H1 (cell line): ENCODE data around the gene ZMIZ1. TPM values are rescaled to one million over a fixed set of nuclear protein-coding genes. Genes with fewer than 3 reads are reported as not detected.

ENCODE experiments used
- CTCF ChIA-PET: fragments of 300-600 bp; sonication (Branson Sonifier 250); formaldehyde crosslinking; loops from one replicate; lab custom pipeline; 2021; ENCODE audit not compliant: partially characterized antibody; lab: Charles Lee
- POLR2A ChIA-PET: fragments of 300-600 bp; sonication (Branson Sonifier 250); formaldehyde crosslinking; loops from one replicate; lab custom pipeline; 2021; ENCODE audit warnings: inconsistent platforms; ENCODE audit not compliant: partially characterized antibody; lab: Charles Lee
- DNase-seq, 2 experiments: peaks; one replicate each; pipeline versions ENCODE4 v3.0.0 to v3.0.0-alpha.2; 2010 to 2022; ENCODE audit warnings: low spot score in 2 of 2, low read depth in 1 of 2, mixed read lengths in 1 of 2
- FAIRE-seq: peaks from 2 replicates; lab custom pipeline; 2011; peaks lifted over from hg19 to GRCh38; lab: Jason Lieb, UNC
- H2AFZ ChIP-seq: 2 replicates; pipeline ENCODE4 v1.8.1; 2012; ENCODE audit warnings: low read length, inconsistent platforms
- H2AK5ac ChIP-seq: 2 replicates; pipeline ENCODE4 v1.6.1; 2013; ENCODE audit warnings: low read depth, low read length
- H2BK120ac ChIP-seq: replicated peaks from 2 replicates; pipeline ENCODE3; 2013; ENCODE audit warnings: low read depth, low read length, inconsistent platforms
- H2BK12ac ChIP-seq: 2 replicates; pipeline ENCODE4 v1.6.1; 2013; ENCODE audit warnings: low read depth, low read length
- H2BK15ac ChIP-seq: 2 replicates; pipeline ENCODE4 v1.6.1; 2013; ENCODE audit warnings: low read length
- H2BK20ac ChIP-seq: 2 replicates; pipeline ENCODE4 v1.6.1; 2013; ENCODE audit warnings: low read length
- H2BK5ac ChIP-seq: 2 replicates; pipeline ENCODE4 v1.6.1; 2013; ENCODE audit warnings: low read depth, low read length
- H3K14ac ChIP-seq: 2 replicates; pipeline ENCODE4 v1.6.1; 2013; ENCODE audit warnings: inconsistent platforms; ENCODE audit not compliant: insufficient read length
- H3K18ac ChIP-seq: 2 replicates; pipeline ENCODE4 v1.6.1; 2013; ENCODE audit warnings: low read length; ENCODE audit errors: extremely low read depth
- H3K23ac ChIP-seq: 2 replicates; pipeline ENCODE4 v1.6.1; 2013; ENCODE audit warnings: inconsistent platforms; ENCODE audit not compliant: insufficient read length
- H3K23me2 ChIP-seq: 2 replicates; pipeline ENCODE4 v1.6.1; 2013; ENCODE audit warnings: low read depth, low read length
- H3K27ac ChIP-seq: 2 replicates; pipeline ENCODE4 v1.6.1; 2011; ENCODE audit warnings: low read depth, low read length, inconsistent platforms
- H3K27me3 ChIP-seq, 4 experiments: replicated peaks in 1 of 4; 1 replicate in 1 of 4; 2 replicates in 3 of 4; pipeline versions ENCODE4 v1.6.1 to v1.8.1; 2011 to 2013; ENCODE audit warnings: low read length in 3 of 4, mild to moderate bottlenecking in 3 of 4, inconsistent platforms in 2 of 4, mixed read lengths in 2 of 4, moderate library complexity in 1 of 4; ENCODE audit not compliant: control insufficient read depth in 3 of 4, insufficient read depth in 3 of 4; ENCODE audit errors: extremely low read depth in 1 of 4
- H3K36me3 ChIP-seq, 4 experiments: 2 replicates each; pipeline versions ENCODE4 v1.6.1 to v1.8.1; 2011 to 2013; ENCODE audit warnings: mild to moderate bottlenecking in 4 of 4, low read length in 3 of 4, moderate library complexity in 2 of 4, control low read depth in 1 of 4, inconsistent platforms in 1 of 4; ENCODE audit not compliant: insufficient read depth in 4 of 4, control insufficient read depth in 2 of 4
- H3K4ac ChIP-seq: replicated peaks from 2 replicates; pipeline ENCODE3; 2013; ENCODE audit warnings: low read length, low read depth, mixed read lengths, inconsistent platforms; ENCODE audit not compliant: insufficient read length
- H3K4me1 ChIP-seq, 4 experiments: replicated peaks in 1 of 4; 1 replicate in 1 of 4; 2 replicates in 3 of 4; pipeline versions ENCODE4 v1.6.1 to v1.8.1; 2011 to 2013; ENCODE audit warnings: low read length in 3 of 4, inconsistent platforms in 2 of 4, mixed read lengths in 1 of 4; ENCODE audit not compliant: insufficient read depth in 4 of 4, control insufficient read depth in 3 of 4
- H3K4me2 ChIP-seq, 2 experiments: 2 replicates each; pipeline versions ENCODE4 v1.6.1 to v1.8.1; 2011 to 2013; ENCODE audit warnings: low read depth in 2 of 2, low read length in 2 of 2, control low read depth in 1 of 2, inconsistent platforms in 1 of 2, mild to moderate bottlenecking in 1 of 2; ENCODE audit not compliant: insufficient read depth in 1 of 2
- H3K4me3 ChIP-seq, 4 experiments: fragments of 200-600, 300-600 bp in 1 of 4; sonication (generic), shearing (Covaris generic), sonication (Bioruptor Twin) in 1 of 4; 2 replicates each; pipeline versions ENCODE4 v1.5.1 to v1.8.1; 2011 to 2016; ENCODE audit warnings: low read length in 4 of 4, low read depth in 3 of 4, control low read depth in 2 of 4, inconsistent platforms in 2 of 4, mild to moderate bottlenecking in 2 of 4, mixed read lengths in 1 of 4, moderate library complexity in 1 of 4; ENCODE audit not compliant: insufficient read depth in 2 of 4; ENCODE audit errors: extremely low read depth in 1 of 4
- H3K56ac ChIP-seq: replicated peaks from 2 replicates; pipeline ENCODE3; 2013; ENCODE audit warnings: low read depth, mild to moderate bottlenecking, mixed read lengths, low read length, inconsistent platforms; ENCODE audit not compliant: insufficient read length
- H3K79me1 ChIP-seq: 2 replicates; pipeline ENCODE4 v1.6.1; 2013; ENCODE audit warnings: low read depth, low read length, control low read depth
- H3K79me2 ChIP-seq, 2 experiments: 2 replicates each; pipeline versions ENCODE4 v1.6.1 to v1.8.1; 2012 to 2013; ENCODE audit warnings: low read length in 2 of 2, mild to moderate bottlenecking in 2 of 2, inconsistent platforms in 1 of 2; ENCODE audit not compliant: insufficient read depth in 2 of 2, control insufficient read depth in 1 of 2
- H3K9ac ChIP-seq, 4 experiments: replicated peaks in 1 of 4; 1 replicate in 1 of 4; 2 replicates in 3 of 4; pipeline versions ENCODE4 v1.6.1 to v1.8.1; 2011 to 2013; ENCODE audit warnings: low read depth in 3 of 4, low read length in 3 of 4, control low read depth in 2 of 4, mild to moderate bottlenecking in 2 of 4, moderate library complexity in 2 of 4, inconsistent platforms in 1 of 4; ENCODE audit errors: extremely low read depth in 1 of 4
- H3K9me3 ChIP-seq, 2 experiments: 2 replicates each; pipeline versions ENCODE4 v1.6.1 to v1.8.1; 2012 to 2013; ENCODE audit warnings: mild to moderate bottlenecking in 2 of 2, moderate library complexity in 2 of 2, control low read depth in 1 of 2, inconsistent platforms in 1 of 2, low read depth in 1 of 2, low read length in 1 of 2, mixed read lengths in 1 of 2; ENCODE audit not compliant: insufficient read depth in 2 of 2
- H4K20me1 ChIP-seq, 2 experiments: replicated peaks in 1 of 2; 2 replicates each; pipeline versions ENCODE3 to v1.8.1; 2011 to 2013; ENCODE audit warnings: inconsistent platforms in 2 of 2, low read length in 2 of 2, mild to moderate bottlenecking in 1 of 2; ENCODE audit not compliant: insufficient read depth in 2 of 2, control insufficient read depth in 1 of 2
- H4K5ac ChIP-seq: 2 replicates; pipeline ENCODE4 v1.6.1; 2013; ENCODE audit warnings: low read length, low read depth, mixed read lengths, inconsistent platforms; ENCODE audit not compliant: insufficient read length
- H4K8ac ChIP-seq: 2 replicates; pipeline ENCODE4 v1.8.0; 2013; ENCODE audit warnings: mild to moderate bottlenecking, moderate library complexity, low read length, inconsistent platforms; ENCODE audit not compliant: insufficient read depth; ENCODE audit errors: extremely low read depth
- H4K91ac ChIP-seq: replicated peaks from 2 replicates; pipeline ENCODE3; 2013; ENCODE audit warnings: low read length, mixed read lengths, inconsistent platforms; ENCODE audit not compliant: insufficient read length
- POU5F1 ChIP-seq: IDR thresholded peaks from 2 replicates; pipeline ENCODE4 v1.6.1; 2011; ENCODE audit warnings: low read depth, mild to moderate bottlenecking, low read length, moderate library complexity
- RAD21 ChIP-seq, 2 experiments: IDR thresholded peaks in 1 of 2; conservative IDR thresholded peaks in 1 of 2; 2 replicates each; pipeline ENCODE4 v1.6.1; 2011; ENCODE audit warnings: low read depth in 2 of 2, low read length in 2 of 2, improper control_type of control experiment in 1 of 2, inconsistent platforms in 1 of 2, mild to moderate bottlenecking in 1 of 2, moderate library complexity in 1 of 2
- RXRA ChIP-seq: IDR thresholded peaks from 2 replicates; pipeline ENCODE4 v1.6.1; 2011; ENCODE audit warnings: low read depth, mild to moderate bottlenecking, low read length, moderate library complexity; ENCODE audit not compliant: insufficient read depth
- SP4 ChIP-seq: IDR thresholded peaks from 2 replicates; pipeline ENCODE4 v1.6.1; 2012; ENCODE audit warnings: low read length, inconsistent platforms
- WGBS, 2 experiments: shearing (Covaris generic) in 1 of 2; methylation state at CpG; one replicate each; pipeline versions ENCODE4 v1.1.6 to v1.1.7; 2013 to 2015; ENCODE audit warnings: low lambda C conversion rate in 2 of 2, mixed read lengths in 2 of 2, inconsistent platforms in 1 of 2, low coverage in 1 of 2, missing lambda C conversion rate in 1 of 2; ENCODE audit not compliant: insufficient replicate concordance in 2 of 2, insufficient coverage in 1 of 2, insufficient read length in 1 of 2; ENCODE audit errors: extremely low coverage in 1 of 2, missing lambda C conversion rate in 1 of 2; 5-methylcytosine and 5-hydroxymethylcytosine counted together
- polyA plus RNA-seq, 7 experiments: library from polyadenylated mRNA; depleted of rRNA in 3 of 7; stranded (reverse) in 5 of 7; unstranded in 2 of 7; fragments of >200 nt in 5 of 7; fragments of 200-250 nt in 2 of 7; gene quantifications; 1 replicate in 5 of 7; 2 replicates in 1 of 7; 4 replicates in 1 of 7; pipeline versions ENCODE4 v1.2.1 to v1.2.3, GENCODE V29; 2011 to 2013; ENCODE audit warnings: missing spikeins in 2 of 7, mixed read lengths in 2 of 7
- total RNA-seq: library from RNA; stranded (reverse); fragmentation: NEBNext Ultra II Directional; extraction: Animal tissue kit (Norgen Biotek cat#: 25700); gene quantifications from 2 replicates; pipeline ENCODE4 v1.2.1, GENCODE V29; 2021

Gene ZMIZ1
- total and polyA plus RNA-seq, 2 of the 8 experiments (the other 6 are each of a cell fraction or from before 2014, with no cell fraction given): 8.1 to 28.0 TPM

DNA sequence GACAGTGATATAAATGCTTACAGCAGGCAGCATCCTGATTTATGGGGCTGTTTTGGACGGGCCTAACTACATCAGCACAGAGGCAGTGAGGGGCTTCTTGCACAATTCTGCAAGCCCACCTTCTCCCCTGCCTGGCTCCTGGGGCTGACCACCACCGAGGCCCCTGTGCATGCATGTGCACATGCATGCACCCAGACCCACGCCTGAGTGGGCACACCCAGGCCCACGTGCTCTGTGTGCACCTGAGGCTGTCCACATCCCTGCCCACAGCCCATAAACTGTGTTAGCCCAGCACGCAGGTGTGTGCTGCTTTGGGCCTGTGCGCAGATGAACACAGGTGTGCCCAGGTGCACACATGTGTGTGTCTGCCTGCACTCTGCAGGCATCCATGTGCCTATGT lies 40.0 kb downstream of the ZMIZ1 start:
- Histone ChIP-seq H2BK20ac (no peak overlapping the region), H3K9me3 (no peaks in the 10 kb centered on the region), H3K9ac (no peak overlapping the region; a peak in 1 of 7 replicates), H3K4me2 (no peak overlapping the region), H3K36me3 (no peaks in the 10 kb centered on the region; a peak in 1 of 8 replicates), H3K56ac (no peak overlapping the region), H3K4ac (no peak overlapping the region), H3K4me1 (peaks cover 12 to 34% (median 23%) of the 10 kb centered on the region in 4 experiments), H3K23me2 (no peaks in the 10 kb centered on the region; the same call in 1 of the 2 replicates), H4K8ac (no peak overlapping the region), H4K5ac (no peak overlapping the region), H3K23ac (no peak overlapping the region), H3K27ac (no peak overlapping the region), H2BK12ac (no peak overlapping the region), H3K18ac (0 out of 2 replicates have a peak overlapping the region, but pooled peaks have one; percentile 9), H4K20me1 (peaks cover 25 to 30% of the 10 kb centered on the region in 2 experiments), H3K4me3 (no peak overlapping the region), H3K79me1 (peaks cover 53% of the 10 kb centered on the region), H4K91ac (no peak overlapping the region), H2AFZ (no peak overlapping the region), H2BK120ac (no peak overlapping the region), H2BK5ac (peak overlapping the region; percentile 12; the same call in 1 of the 2 replicates), H3K27me3 (no peaks in the 10 kb centered on the region), H2BK15ac (no peak overlapping the region), H3K14ac (no peak overlapping the region), H3K79me2 (peaks cover 6 to 99% of the 10 kb centered on the region in 2 experiments; a peak in 3 of 4 replicates), H2AK5ac (0 out of 2 replicates have a peak overlapping the region, but pooled peaks have one; percentile 83)
- POLR2A ChIA-PET: no interaction called here
- 88% methylated on average over 6 of the region's 6 CpGs; no CpG with 5 or more reads in 1 of the 2 experiments for WGBS, 2 experiments
- TF ChIP-seq POU5F1 (no peak), SP4 (no peak), RXRA (no peak), RAD21 (IDR thresholded peaks at IDR 0.05 in 1 of 2, conservative IDR thresholded peaks at IDR 0.05 in 1 of 2; ENCODE audit: low read depth in 2 of 2, low read length in 2 of 2) (no peak)
- DNase-seq: no peak
- CTCF ChIA-PET: interaction anchor here (1.1 to 3.3 kb wide), 4 partner anchors 10 to 86 kb away, joined by 4 to 16 read pairs (median 6); no protein-coding TSS in a partner anchor
- FAIRE-seq: no peak
